ENCODE data around the gene SDK1. TPM values are rescaled to one million over a fixed set of nuclear protein-coding genes. Genes with fewer than 3 reads are reported as not detected.

SDK1 gene
- total RNA-seq, 2 experiments from 2014 or later: 0.19 to 0.36 TPM

GRCh38 chr7:3259711-3260400, 41.2 kb upstream of the SDK1 start:
- Histone ChIP-seq H3K9me3 (ENCODE audit: low read length) (no peaks in the 10 kb centered on the region), H3K36me3 (ENCODE audit: insufficient read depth, low read length) (no peaks in the 10 kb centered on the region), H4K20me1 (ENCODE audit: insufficient read depth, low read length) (no peaks in the 10 kb centered on the region), H3K4me1 (ENCODE audit: insufficient read depth, low read length, poor library complexity, severe bottlenecking) (no peaks in the 10 kb centered on the region), H3K79me2 (ENCODE audit: insufficient read depth, low read depth, low read length) (no peaks in the 10 kb centered on the region), H3K27ac (ENCODE audit: low read depth, low read length, poor library complexity, severe bottlenecking) (no peak overlapping the region), H3K4me2 (ENCODE audit: low read length) (no peak overlapping the region), H3K9me2 (ENCODE audit: insufficient read depth, low read length) (no peaks in the 10 kb centered on the region), H3K4me3 (ENCODE audit: low read depth, low read length, poor library complexity, severe bottlenecking) (no peak overlapping the region), H2AFZ (ENCODE audit: low read length) (no peak overlapping the region)
- no peak for DNase-seq (ENCODE audit: low spot score)
- intact Hi-C loops (cut with micrococcal nuclease; ENCODE audit: unreplicated experiment): no loop called here
- BruUV-seq (replicated peaks): no TSS peak
- no peak for TF ChIP-seq CTCF (conservative IDR thresholded peaks at IDR 0.05; ENCODE audit: low read length)
- no peak for TF ChIP-seq EZH2phosphoT487 (IDR thresholded peaks at IDR 0.05; ENCODE audit: borderline replicate concordance, low read depth, low read length)
- POLR2A ChIA-PET: interaction anchor here (0.5 to 0.6 kb wide), 2 partner anchors 199 to 1995 kb away, joined by 3 to 6 read pairs; no protein-coding TSS in a partner anchor
- CTCF ChIA-PET (ENCODE audit: unreplicated experiment): no interaction called here

- no peaks in the 10 kb centered on the region for H3K9me3 ChIP-seq (ENCODE audit: low read length)
- H3K4me1 ChIP-seq (ENCODE audit: insufficient read depth, low read length, poor library complexity, severe bottlenecking): no peaks in the 10 kb centered on the region
- no peaks in the 10 kb centered on the region for H3K79me2 ChIP-seq (ENCODE audit: insufficient read depth, low read depth, low read length)
- H3K4me3 ChIP-seq (ENCODE audit: low read depth, low read length, poor library complexity, severe bottlenecking): no peak overlapping the region
- DNase-seq (ENCODE audit: low spot score): no peak
- H3K9me2 ChIP-seq (ENCODE audit: insufficient read depth, low read length): no peaks in the 10 kb centered on the region
- no peak overlapping the region for H3K4me2 ChIP-seq (ENCODE audit: low read length)
- CTCF ChIA-PET (ENCODE audit: unreplicated experiment): no interaction called here
- BruUV-seq (replicated peaks): no TSS peak
- H3K36me3 ChIP-seq (ENCODE audit: insufficient read depth, low read length): no peaks in the 10 kb centered on the region
- intact Hi-C loops (cut with micrococcal nuclease; ENCODE audit: unreplicated experiment): no loop called here
- H2AFZ ChIP-seq (ENCODE audit: low read length): no peak overlapping the region
- POLR2A ChIA-PET: interaction anchor here (0.5 kb wide), 1 partner anchor 1994 kb away, joined by 6 read pairs; no protein-coding TSS in a partner anchor
- H3K27ac ChIP-seq (ENCODE audit: low read depth, low read length, poor library complexity, severe bottlenecking): no peak overlapping the region
- no peak for TF ChIP-seq EZH2phosphoT487 (IDR thresholded peaks at IDR 0.05; ENCODE audit: borderline replicate concordance, low read depth, low read length)
- no peaks in the 10 kb centered on the region for H4K20me1 ChIP-seq (ENCODE audit: insufficient read depth, low read length)
Measured at GRCh38 chr7:3260401-3260715, 40.7 kb upstream of the SDK1 start.

GRCh38 chr7:3264693-3265339, 36.2 kb upstream of the SDK1 start:
- no peak for DNase-seq (ENCODE audit: low spot score)
- Histone ChIP-seq H2AFZ (ENCODE audit: low read length) (no peak overlapping the region), H3K9me3 (ENCODE audit: low read length) (no peaks in the 10 kb centered on the region), H3K4me1 (ENCODE audit: insufficient read depth, low read length, poor library complexity, severe bottlenecking) (no peaks in the 10 kb centered on the region), H3K36me3 (ENCODE audit: insufficient read depth, low read length) (no peaks in the 10 kb centered on the region), H3K4me2 (ENCODE audit: low read length) (no peak overlapping the region), H3K27ac (ENCODE audit: low read depth, low read length, poor library complexity, severe bottlenecking) (no peak overlapping the region), H3K4me3 (ENCODE audit: low read depth, low read length, poor library complexity, severe bottlenecking) (no peak overlapping the region), H3K9me2 (ENCODE audit: insufficient read depth, low read length) (no peaks in the 10 kb centered on the region), H4K20me1 (ENCODE audit: insufficient read depth, low read length) (no peaks in the 10 kb centered on the region), H3K79me2 (ENCODE audit: insufficient read depth, low read depth, low read length) (no peaks in the 10 kb centered on the region)
- CTCF ChIA-PET (ENCODE audit: unreplicated experiment): no interaction called here
- POLR2A ChIA-PET: no interaction called here
- no TSS peak for BruUV-seq (replicated peaks)
- intact Hi-C loops (cut with micrococcal nuclease; ENCODE audit: unreplicated experiment): no loop called here
- TF ChIP-seq EZH2phosphoT487 (IDR thresholded peaks at IDR 0.05; ENCODE audit: borderline replicate concordance, low read depth, low read length) (no peak), CTCF (conservative IDR thresholded peaks at IDR 0.05; ENCODE audit: low read length) (no peak)

Data from OCI-LY7 (cell line).